ENCODE results near the gene SORBS2. TPM values are rescaled to one million over a fixed set of nuclear protein-coding genes. Genes with fewer than 3 reads are reported as not detected.

The SORBS2 gene
- total RNA-seq, 2 experiments from 2014 or later, result not detected

DNA sequence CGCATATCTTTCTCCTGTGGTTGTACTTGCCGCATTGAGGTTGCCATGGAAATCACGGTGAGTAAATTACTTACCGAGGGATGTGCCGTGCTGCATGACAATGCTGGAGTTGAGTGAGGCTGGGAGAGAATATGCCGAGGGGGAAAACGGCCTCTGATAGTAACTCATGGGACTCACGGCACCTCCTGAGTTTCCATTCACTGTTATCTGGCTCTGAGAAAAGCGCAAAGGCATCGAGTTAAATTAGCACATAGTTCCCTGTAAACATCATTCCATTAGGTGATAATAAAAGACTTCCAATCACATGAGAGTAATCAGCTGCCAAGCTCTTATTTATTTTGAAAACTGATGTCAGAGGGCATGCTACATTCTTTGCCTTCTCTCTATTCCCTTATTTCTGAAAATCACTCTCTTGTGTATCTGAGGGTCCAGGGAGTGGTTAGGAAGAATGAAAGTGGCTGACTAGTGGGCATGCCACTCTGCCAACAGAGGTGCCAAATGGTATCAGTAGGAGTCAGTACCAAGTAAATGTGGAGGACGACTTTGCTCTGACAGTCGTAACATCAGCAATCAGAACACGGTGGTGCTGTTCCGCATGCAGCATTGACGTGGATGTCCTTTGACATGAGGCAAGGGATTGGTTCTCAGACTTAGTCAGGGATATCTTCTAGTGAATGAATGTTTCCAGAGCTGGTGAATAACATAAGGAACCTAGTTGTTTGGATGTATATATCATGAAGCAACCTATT is 149.8 kb downstream of the SORBS2 start:
- ATAC-seq, result no peak
- POLR2A ChIA-PET, result no interaction called here

DNA sequence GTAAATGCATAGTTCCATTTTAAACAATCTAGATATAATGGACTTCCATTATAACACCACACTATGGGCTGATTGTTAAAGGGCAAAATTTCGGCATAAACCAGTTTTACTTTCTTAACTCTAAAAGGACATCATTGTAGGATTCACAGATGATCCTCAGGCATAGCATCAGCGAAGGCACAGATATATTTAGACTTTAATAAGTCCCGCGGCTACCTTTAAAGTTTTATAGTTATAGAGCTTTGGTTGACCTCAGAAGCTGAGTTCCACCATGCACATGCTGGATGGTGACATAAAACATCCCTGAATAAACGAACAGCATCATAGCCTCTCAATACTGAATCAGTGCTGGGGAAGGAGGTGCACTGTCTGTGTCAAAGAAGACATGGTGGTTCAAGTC is 151.7 kb downstream of the SORBS2 start:
- Mint-ChIP-seq H3K4me3 (no peak overlapping the region), H3K36me3 (ENCODE audit: low read depth) (no peaks in the 10 kb centered on the region), H3K27me3 (ENCODE audit: low read depth) (no peaks in the 10 kb centered on the region), H3K4me1 (ENCODE audit: low read depth) (no peaks in the 10 kb centered on the region), H3K27ac (no peak overlapping the region), H3K9me3 (ENCODE audit: insufficient read depth) (no peaks in the 10 kb centered on the region)
- DNase-seq (no peak), ATAC-seq (no peak)
- ChIA-PET CTCF (no interaction called here), POLR2A (no interaction called here)

More for the DNA sequence above, 149.8 kb downstream of the SORBS2 start:
- no peak for DNase-seq
- no peak overlapping the region for H3K27ac Mint-ChIP-seq
- peaks cover 2% of the 10 kb centered on the region for H3K27me3 Mint-ChIP-seq (ENCODE audit: low read depth)
- no peaks in the 10 kb centered on the region for H3K4me1 Mint-ChIP-seq (ENCODE audit: low read depth)
- no peaks in the 10 kb centered on the region for H3K9me3 Mint-ChIP-seq (ENCODE audit: insufficient read depth)
- CTCF ChIA-PET, result no interaction called here
- H3K36me3 Mint-ChIP-seq (ENCODE audit: low read depth), result no peaks in the 10 kb centered on the region
- no peak overlapping the region for H3K4me3 Mint-ChIP-seq

DNA sequence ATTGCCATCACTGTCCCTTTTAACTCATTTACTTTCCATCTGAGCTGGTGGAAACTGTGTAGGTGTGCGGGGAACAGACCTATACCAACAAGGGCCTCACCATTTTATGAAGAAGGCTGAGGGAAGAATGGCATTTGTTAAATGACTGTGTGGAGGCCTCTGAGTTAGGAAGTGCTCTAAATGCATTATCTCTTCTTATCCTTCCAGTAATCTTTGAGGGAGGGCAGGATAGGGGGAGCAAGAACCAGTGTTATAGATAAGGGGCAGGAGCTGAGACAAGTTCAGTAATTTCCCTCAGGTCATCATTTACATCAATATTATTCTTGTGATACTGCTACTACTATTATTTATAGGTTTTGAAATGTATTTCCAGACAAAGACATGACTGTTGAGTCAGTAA is 154.3 kb downstream of the SORBS2 start:
- no peaks in the 10 kb centered on the region for H3K27me3 Mint-ChIP-seq (ENCODE audit: low read depth)
- H3K36me3 Mint-ChIP-seq (ENCODE audit: low read depth), result no peaks in the 10 kb centered on the region
- H3K4me3 Mint-ChIP-seq, result no peak overlapping the region
- ChIA-PET POLR2A (no interaction called here), CTCF (no interaction called here)
- no peak for ATAC-seq
- no peak for DNase-seq
- H3K9me3 Mint-ChIP-seq (ENCODE audit: insufficient read depth), result no peaks in the 10 kb centered on the region
- no peak overlapping the region for H3K27ac Mint-ChIP-seq
- H3K4me1 Mint-ChIP-seq (ENCODE audit: low read depth), result no peaks in the 10 kb centered on the region

DNA sequence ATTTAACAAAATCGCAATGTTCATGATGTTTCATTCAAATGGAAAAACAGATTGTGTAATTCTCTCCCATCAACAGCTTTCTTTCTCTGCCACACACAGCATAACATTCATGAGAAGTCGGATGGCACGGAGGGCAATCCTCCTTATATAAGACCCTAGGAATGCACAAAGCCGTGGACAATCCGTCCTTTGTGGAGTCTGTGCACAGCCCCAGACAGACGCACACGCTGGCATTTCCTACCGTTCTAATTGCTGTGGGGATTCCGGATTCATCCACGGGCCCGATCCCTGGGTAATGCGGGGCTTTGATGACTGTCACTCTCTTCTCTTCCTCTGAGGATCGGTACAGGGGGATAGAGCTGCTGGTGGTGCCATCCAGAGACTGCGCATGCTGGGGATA is 154.8 kb downstream of the SORBS2 start:
- no peak overlapping the region for H3K27ac Mint-ChIP-seq
- ChIA-PET CTCF (no interaction called here), POLR2A (no interaction called here)
- H3K4me3 Mint-ChIP-seq, result no peak overlapping the region
- no peak for DNase-seq
- H3K27me3 Mint-ChIP-seq (ENCODE audit: low read depth), result no peaks in the 10 kb centered on the region
- no peaks in the 10 kb centered on the region for H3K4me1 Mint-ChIP-seq (ENCODE audit: low read depth)
- ATAC-seq, result no peak
- H3K36me3 Mint-ChIP-seq (ENCODE audit: low read depth), result no peaks in the 10 kb centered on the region
- H3K9me3 Mint-ChIP-seq (ENCODE audit: insufficient read depth), result no peaks in the 10 kb centered on the region

DNA sequence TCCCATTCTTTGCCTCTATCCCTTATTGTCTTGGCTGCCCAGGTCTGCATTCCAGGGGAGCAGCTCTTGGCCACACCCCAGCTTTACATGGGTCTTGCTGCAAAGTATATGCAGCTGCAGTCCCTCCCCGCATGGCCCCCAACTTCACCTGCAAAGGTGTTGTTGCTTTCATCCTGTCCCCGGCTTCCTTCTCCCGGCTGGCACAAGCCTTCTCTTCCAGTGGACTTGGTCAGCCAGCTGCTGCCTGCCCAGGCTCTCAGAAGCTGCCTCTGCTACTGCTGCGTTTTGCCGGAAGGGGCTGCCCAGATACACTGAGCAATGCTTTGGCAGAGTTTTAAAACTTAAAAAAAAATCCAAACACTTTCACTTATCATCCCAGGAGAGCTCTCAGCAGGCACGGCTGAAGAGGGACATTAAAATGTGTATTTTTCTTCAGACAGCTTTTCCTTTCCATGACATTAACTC is 155.5 kb downstream of the SORBS2 start:
- no peaks in the 10 kb centered on the region for H3K27me3 Mint-ChIP-seq (ENCODE audit: low read depth)
- CTCF ChIA-PET, result no interaction called here

DNA sequence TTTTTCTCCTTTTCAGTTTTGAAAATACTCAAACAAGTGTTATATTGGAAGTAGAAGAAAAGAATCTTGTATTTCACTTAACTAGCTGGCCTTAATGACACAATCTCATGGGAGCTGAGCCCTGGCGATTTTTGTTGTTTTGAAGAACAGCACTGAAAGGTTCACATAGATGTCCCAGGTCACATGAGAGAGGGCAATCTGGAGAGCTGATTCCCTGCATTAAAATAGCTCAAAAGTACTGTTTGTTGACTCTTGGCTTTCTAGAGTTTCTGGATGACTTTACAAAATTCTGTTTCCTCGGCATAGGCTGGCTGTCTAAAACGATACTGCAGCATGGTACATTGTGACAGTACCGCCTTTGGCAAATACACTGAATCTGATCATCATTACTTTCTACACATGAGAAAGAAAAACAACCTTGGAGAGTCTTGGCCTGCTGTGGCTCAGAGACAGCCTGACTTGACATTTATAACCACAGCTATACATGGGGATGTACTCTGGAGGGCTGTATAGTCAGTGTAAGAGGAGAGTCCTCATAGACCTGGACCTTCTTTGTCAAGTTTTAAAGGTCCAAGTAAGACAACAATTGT is 156.9 kb downstream of the SORBS2 start:
- CTCF ChIA-PET, result interaction anchor here (1.2 kb wide), 1 partner anchor 13 kb away, joined by 3 read pairs; no protein-coding TSS in a partner anchor
- Mint-ChIP-seq H3K27me3 (ENCODE audit: low read depth) (no peaks in the 10 kb centered on the region), H3K4me3 (no peak overlapping the region), H3K27ac (no peak overlapping the region), H3K36me3 (ENCODE audit: low read depth) (no peaks in the 10 kb centered on the region), H3K4me1 (ENCODE audit: low read depth) (no peaks in the 10 kb centered on the region), H3K9me3 (ENCODE audit: insufficient read depth) (no peaks in the 10 kb centered on the region)
- POLR2A ChIA-PET, result no interaction called here
- no peak for ATAC-seq
- DNase-seq, result no peak

More for the DNA sequence above, 155.5 kb downstream of the SORBS2 start:
- Mint-ChIP-seq H3K4me1 (ENCODE audit: low read depth) (no peaks in the 10 kb centered on the region), H3K36me3 (ENCODE audit: low read depth) (no peaks in the 10 kb centered on the region), H3K27ac (no peak overlapping the region), H3K9me3 (ENCODE audit: insufficient read depth) (no peaks in the 10 kb centered on the region), H3K4me3 (no peak overlapping the region)
- DNase-seq, result no peak
- no peak for ATAC-seq
- POLR2A ChIA-PET, result no interaction called here

DNA sequence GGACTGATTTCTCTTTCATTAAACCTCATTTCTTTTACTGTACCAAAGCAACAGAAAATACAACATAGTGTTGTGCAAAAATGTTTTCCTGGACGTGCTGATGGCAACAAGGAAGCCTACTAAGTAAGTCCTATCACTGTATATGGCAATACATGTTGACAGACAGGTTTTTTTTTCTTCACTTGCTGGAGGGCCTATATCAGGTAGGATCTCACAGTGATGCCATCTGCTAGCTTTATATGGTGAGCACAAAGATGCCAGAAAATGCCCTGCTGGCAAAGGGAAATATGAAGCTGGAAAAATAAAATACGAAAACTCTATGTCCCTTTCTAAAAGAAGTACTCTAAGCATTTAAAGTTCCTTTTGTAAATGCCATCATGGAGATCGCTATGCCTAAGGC is 157.7 kb downstream of the SORBS2 start:
- Mint-ChIP-seq H3K4me1 (ENCODE audit: low read depth) (no peaks in the 10 kb centered on the region), H3K27ac (no peak overlapping the region), H3K36me3 (ENCODE audit: low read depth) (no peaks in the 10 kb centered on the region), H3K4me3 (no peak overlapping the region), H3K9me3 (ENCODE audit: insufficient read depth) (no peaks in the 10 kb centered on the region), H3K27me3 (ENCODE audit: low read depth) (no peaks in the 10 kb centered on the region)
- ATAC-seq (no peak), DNase-seq (no peak)
- ChIA-PET CTCF (interaction anchor here (1.2 kb wide), 1 partner anchor 12 kb away, joined by 3 read pairs; no protein-coding TSS in a partner anchor), POLR2A (no interaction called here)

DNA sequence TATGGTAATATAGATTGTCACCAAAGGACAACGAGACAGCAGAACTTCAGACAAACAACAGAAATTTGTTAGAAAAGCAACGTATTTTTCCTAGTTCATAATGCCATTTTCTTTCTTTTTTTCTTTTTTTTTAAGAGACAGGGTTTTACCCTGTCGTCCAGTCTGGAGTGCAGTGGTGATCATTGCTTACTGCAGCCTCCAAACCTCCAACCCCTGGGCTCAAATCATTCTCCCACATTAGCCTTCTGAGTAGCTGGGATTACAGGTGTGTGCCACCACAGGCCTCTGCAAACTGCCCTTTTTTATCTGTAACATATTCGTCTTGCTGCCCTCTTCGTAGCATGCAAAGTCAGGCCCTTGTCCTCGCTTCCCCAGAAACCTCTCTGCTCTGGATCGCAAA is 160.1 kb downstream of the SORBS2 start:
- POLR2A ChIA-PET, result no interaction called here
- CTCF ChIA-PET, result no interaction called here
- H3K4me1 Mint-ChIP-seq (ENCODE audit: low read depth), result no peaks in the 10 kb centered on the region
- ATAC-seq, result no peak
- no peak overlapping the region for H3K27ac Mint-ChIP-seq
- no peaks in the 10 kb centered on the region for H3K9me3 Mint-ChIP-seq (ENCODE audit: insufficient read depth)
- no peak overlapping the region for H3K4me3 Mint-ChIP-seq
- no peaks in the 10 kb centered on the region for H3K27me3 Mint-ChIP-seq (ENCODE audit: low read depth)
- H3K36me3 Mint-ChIP-seq (ENCODE audit: low read depth), result no peaks in the 10 kb centered on the region
- DNase-seq, result no peak

DNA sequence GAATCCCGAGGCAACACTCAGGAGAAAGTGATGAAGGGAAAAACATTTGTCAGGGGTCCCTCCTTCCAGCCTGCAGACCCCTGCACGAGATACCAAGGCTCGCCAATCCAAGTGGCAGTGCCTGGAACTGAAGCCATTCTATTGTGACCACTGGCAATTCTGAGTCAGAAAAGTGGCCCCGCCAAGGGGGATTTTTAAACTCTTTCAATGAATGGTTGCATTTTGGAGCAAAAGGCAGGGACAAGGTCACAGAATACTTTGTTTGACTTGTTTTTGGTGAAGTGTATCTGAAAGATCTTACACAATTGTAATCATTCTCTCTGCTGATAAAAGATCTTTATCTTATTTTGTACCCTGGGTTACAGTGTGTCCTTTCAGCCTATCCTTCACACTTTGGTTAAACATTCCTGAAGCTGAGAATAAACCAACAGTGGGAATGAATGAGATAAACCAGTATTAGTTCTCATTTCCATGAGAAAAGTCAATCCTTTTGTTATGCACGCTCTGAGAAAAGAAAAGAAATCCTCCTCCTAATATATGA is 160.8 kb downstream of the SORBS2 start:
- H3K36me3 Mint-ChIP-seq (ENCODE audit: low read depth), result no peaks in the 10 kb centered on the region

DNA sequence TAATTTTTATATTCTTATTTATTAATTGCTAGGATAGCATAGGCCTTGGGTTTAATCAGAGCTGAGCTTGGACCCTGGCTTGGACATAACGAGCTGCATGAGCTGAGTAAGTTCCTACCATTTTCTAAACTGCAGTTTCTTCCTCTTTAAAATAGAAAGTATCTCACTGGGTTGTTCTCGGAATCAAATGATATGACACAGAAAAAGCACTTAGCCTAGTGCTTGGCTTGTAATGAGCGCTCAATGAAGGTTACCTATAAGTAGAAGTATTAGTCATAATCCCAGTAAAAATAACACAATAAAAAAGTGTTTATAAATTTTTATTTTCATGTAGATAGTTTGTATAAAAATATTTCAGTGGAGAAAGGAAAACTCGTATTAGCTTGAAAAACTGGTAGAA is 163.4 kb downstream of the SORBS2 start:
- Mint-ChIP-seq H3K4me1 (ENCODE audit: low read depth) (no peaks in the 10 kb centered on the region), H3K27ac (no peak overlapping the region), H3K4me3 (no peak overlapping the region), H3K9me3 (ENCODE audit: insufficient read depth) (no peaks in the 10 kb centered on the region), H3K36me3 (ENCODE audit: low read depth) (no peaks in the 10 kb centered on the region), H3K27me3 (ENCODE audit: low read depth) (no peaks in the 10 kb centered on the region)
- DNase-seq (no peak), ATAC-seq (no peak)
- ChIA-PET CTCF (no interaction called here), POLR2A (no interaction called here)

More for the DNA sequence above, 160.8 kb downstream of the SORBS2 start:
- no peak overlapping the region for H3K27ac Mint-ChIP-seq
- POLR2A ChIA-PET, result no interaction called here
- H3K9me3 Mint-ChIP-seq (ENCODE audit: insufficient read depth), result no peaks in the 10 kb centered on the region
- DNase-seq (no peak), ATAC-seq (no peak)
- H3K4me3 Mint-ChIP-seq, result no peak overlapping the region
- no peaks in the 10 kb centered on the region for H3K4me1 Mint-ChIP-seq (ENCODE audit: low read depth)
- no peaks in the 10 kb centered on the region for H3K27me3 Mint-ChIP-seq (ENCODE audit: low read depth)
- CTCF ChIA-PET, result no interaction called here

DNA sequence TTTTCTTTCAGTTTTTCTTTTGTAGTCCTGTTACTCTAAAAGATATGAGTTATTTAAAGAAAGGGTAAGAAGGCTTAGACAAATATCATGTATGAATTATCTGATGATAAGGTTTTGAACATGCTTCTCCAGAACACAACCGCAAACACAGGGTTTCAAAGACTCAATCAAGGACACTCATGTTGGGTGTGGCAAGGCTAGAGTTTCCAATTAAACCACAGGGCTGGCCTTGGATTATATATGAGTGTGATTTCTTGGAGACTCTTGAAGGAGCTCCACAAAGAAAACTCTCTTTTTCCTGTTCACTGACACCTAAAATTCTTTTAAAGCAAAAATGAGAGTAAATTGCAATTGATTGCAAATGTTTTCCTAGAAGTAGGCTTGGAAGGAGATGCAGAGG is 166.6 kb downstream of the SORBS2 start:
- ChIA-PET CTCF (no interaction called here), POLR2A (no interaction called here)
- no peaks in the 10 kb centered on the region for H3K36me3 Mint-ChIP-seq (ENCODE audit: low read depth)
- ATAC-seq (no peak), DNase-seq (no peak)
- H3K4me3 Mint-ChIP-seq, result no peak overlapping the region
- peaks cover 7% of the 10 kb centered on the region for H3K27me3 Mint-ChIP-seq (ENCODE audit: low read depth)
- no peaks in the 10 kb centered on the region for H3K9me3 Mint-ChIP-seq (ENCODE audit: insufficient read depth)
- no peaks in the 10 kb centered on the region for H3K4me1 Mint-ChIP-seq (ENCODE audit: low read depth)
- H3K27ac Mint-ChIP-seq, result no peak overlapping the region

DNA sequence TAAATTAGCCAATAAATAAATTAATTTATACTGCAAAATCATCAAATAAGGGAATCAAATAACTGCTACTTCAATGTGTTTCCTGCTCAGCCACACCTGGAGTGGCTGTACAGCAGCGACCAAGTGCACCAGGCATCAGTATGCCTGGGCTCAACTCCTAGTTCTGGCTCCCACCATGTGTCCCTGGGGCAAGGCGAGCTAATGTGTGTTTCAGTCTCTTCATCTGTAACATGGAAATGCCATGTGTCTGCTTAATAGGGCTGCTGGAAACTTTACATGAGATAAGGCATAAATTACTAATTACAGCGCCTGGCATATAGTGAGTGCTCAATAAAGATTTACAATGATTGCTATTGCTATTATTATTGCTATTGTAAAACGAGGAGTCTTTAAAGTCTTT is 167.6 kb downstream of the SORBS2 start:
- Mint-ChIP-seq H3K9me3 (ENCODE audit: insufficient read depth) (no peaks in the 10 kb centered on the region), H3K4me3 (no peak overlapping the region), H3K36me3 (ENCODE audit: low read depth) (no peaks in the 10 kb centered on the region), H3K27ac (no peak overlapping the region), H3K4me1 (ENCODE audit: low read depth) (no peaks in the 10 kb centered on the region), H3K27me3 (ENCODE audit: low read depth) (peaks cover 7% of the 10 kb centered on the region)
- no peak for ATAC-seq
- no peak for DNase-seq
- ChIA-PET POLR2A (interaction anchor here (0.6 kb wide), 1 partner anchor 771 kb away, joined by 3 read pairs; no protein-coding TSS in a partner anchor), CTCF (no interaction called here)

Measured in activated CD8-positive, alpha-beta T cell treated with anti-CD3 and anti-CD28 coated beads, Interleukin-2, amount 10 ng/mL, durations not matched to agents 7 days and 5 days (primary cell).